Thyroid gland (tissue), 4 donors: Measurements from ENCODE around the gene CACNA1I.

Experiments
- POLR2A ChIP-seq, 2 donors: fragments of 450-650 bp; IDR thresholded peaks; one replicate each; pipeline ENCODE4 v1.6.1; 2017; ENCODE audit warnings: antibody characterized with exemption in 2 of 2, mild to moderate bottlenecking in 2 of 2, moderate library complexity in 1 of 2
- TF ChIP-seq, protein P1 (sequence below), 6 experiments: fragments of 200-600 bp in 3 of 6; fragments of 450-650 bp in 3 of 6; sonication (generic) in 3 of 6; IDR thresholded peaks; one replicate each; pipeline ENCODE4 v1.5.1; 2016 to 2019; ENCODE audit warnings: antibody characterized with exemption in 6 of 6, mild to moderate bottlenecking in 2 of 6, inconsistent platforms in 1 of 6, moderate library complexity in 1 of 6

DNA sequence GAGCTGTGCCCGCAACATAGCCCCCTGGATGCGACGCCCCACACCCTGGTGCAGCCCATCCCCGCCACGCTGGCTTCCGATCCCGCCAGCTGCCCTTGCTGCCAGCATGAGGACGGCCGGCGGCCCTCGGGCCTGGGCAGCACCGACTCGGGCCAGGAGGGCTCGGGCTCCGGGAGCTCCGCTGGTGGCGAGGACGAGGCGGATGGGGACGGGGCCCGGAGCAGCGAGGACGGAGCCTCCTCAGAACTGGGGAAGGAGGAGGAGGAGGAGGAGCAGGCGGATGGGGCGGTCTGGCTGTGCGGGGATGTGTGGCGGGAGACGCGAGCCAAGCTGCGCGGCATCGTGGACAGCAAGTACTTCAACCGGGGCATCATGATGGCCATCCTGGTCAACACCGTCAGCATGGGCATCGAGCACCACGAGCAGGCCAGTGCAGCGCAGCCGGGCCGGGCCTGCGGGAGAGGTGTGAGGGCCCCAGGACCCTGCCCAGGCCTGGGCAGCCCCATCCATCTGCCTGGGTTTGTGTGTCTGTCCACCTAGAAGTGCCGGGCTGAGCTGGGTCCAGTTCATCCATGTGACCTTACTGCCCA is 79.0 kb downstream of the CACNA1I start:
- no peak for TF ChIP-seq POLR2A (IDR thresholded peaks at IDR 0.05)
- TF ChIP-seq, protein P1, sequence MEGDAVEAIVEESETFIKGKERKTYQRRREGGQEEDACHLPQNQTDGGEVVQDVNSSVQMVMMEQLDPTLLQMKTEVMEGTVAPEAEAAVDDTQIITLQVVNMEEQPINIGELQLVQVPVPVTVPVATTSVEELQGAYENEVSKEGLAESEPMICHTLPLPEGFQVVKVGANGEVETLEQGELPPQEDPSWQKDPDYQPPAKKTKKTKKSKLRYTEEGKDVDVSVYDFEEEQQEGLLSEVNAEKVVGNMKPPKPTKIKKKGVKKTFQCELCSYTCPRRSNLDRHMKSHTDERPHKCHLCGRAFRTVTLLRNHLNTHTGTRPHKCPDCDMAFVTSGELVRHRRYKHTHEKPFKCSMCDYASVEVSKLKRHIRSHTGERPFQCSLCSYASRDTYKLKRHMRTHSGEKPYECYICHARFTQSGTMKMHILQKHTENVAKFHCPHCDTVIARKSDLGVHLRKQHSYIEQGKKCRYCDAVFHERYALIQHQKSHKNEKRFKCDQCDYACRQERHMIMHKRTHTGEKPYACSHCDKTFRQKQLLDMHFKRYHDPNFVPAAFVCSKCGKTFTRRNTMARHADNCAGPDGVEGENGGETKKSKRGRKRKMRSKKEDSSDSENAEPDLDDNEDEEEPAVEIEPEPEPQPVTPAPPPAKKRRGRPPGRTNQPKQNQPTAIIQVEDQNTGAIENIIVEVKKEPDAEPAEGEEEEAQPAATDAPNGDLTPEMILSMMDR (IDR thresholded peaks at IDR 0.05), result no peak
